ENCODE data around the gene IFNL2.

DNA sequence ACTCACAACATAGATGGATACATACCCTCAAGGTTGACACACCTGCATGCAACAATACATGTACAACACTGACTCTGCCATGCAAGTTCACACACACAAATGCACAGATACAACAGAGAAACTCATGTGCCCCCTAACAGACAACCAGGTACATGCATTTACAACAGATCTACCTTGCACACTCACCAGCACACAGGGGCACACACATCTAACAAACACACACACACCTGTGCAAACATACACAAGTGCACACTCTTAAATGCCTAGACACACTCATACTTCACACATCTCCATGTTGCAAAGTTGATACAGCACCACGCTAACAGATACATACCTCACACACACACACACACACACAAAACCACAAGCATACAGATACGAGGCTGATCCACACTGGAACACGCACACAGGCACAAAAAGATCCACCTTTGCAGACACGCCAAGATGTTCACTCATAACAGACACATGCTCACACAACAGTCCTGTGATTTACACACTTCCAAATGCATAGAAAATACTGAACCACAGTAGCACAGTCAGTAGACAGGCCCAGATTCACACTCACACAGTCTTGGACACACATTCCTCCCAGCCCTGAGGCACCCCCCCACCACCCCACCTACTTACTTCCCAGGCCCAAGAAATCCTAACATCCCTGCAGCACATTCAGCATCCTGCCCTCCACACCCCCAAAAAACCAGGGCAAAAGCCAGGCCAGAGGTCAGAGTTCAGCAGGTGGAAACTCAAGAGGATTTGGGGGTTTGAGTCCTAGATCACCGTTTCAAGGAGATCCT, 51.1 kb downstream of the IFNL2 start:
- TF ChIP-seq POLR2A (IDR thresholded peaks at IDR 0.05): no peak
- TF ChIP-seq, protein P1, sequence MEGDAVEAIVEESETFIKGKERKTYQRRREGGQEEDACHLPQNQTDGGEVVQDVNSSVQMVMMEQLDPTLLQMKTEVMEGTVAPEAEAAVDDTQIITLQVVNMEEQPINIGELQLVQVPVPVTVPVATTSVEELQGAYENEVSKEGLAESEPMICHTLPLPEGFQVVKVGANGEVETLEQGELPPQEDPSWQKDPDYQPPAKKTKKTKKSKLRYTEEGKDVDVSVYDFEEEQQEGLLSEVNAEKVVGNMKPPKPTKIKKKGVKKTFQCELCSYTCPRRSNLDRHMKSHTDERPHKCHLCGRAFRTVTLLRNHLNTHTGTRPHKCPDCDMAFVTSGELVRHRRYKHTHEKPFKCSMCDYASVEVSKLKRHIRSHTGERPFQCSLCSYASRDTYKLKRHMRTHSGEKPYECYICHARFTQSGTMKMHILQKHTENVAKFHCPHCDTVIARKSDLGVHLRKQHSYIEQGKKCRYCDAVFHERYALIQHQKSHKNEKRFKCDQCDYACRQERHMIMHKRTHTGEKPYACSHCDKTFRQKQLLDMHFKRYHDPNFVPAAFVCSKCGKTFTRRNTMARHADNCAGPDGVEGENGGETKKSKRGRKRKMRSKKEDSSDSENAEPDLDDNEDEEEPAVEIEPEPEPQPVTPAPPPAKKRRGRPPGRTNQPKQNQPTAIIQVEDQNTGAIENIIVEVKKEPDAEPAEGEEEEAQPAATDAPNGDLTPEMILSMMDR (IDR thresholded peaks at IDR 0.05): no peak

Measured in esophagus squamous epithelium (tissue), 4 donors.